Endometrial microvascular endothelial cells (primary cell): ENCODE results near the gene KRTAP12-1. TPM values are rescaled to one million over a fixed set of nuclear protein-coding genes. Genes with fewer than 3 reads are reported as not detected.

Source experiments
- total RNA-seq: library from RNA; depleted of rRNA; stranded (reverse); fragments of >200 nt; gene quantifications from one replicate; pipeline ENCODE4 v1.2.3, GENCODE V29; 2015; ENCODE audit errors: inconsistent ontology term

The KRTAP12-1 gene
- total RNA-seq, 1 donor from 2014 or later: not detected

Other genes with a start within 250 kb of the KRTAP12-1 start
- gene LRRC3, start 226.7 kb downstream of the KRTAP12-1 start, total RNA-seq: 3.9 TPM
- not detected for gene KRTAP10-1, start 142.0 kb downstream of the KRTAP12-1 start, total RNA-seq
- not detected for gene KRTAP10-2, start 130.7 kb downstream of the KRTAP12-1 start, total RNA-seq
- gene KRTAP10-3, start 123.4 kb downstream of the KRTAP12-1 start, total RNA-seq: not detected
- gene KRTAP10-4, start 108.4 kb downstream of the KRTAP12-1 start, total RNA-seq: not detected
- not detected for gene KRTAP10-5, start 101.6 kb downstream of the KRTAP12-1 start, total RNA-seq
- not detected for gene KRTAP10-6, start 89.7 kb downstream of the KRTAP12-1 start, total RNA-seq
- gene KRTAP10-7, start 81.6 kb downstream of the KRTAP12-1 start, total RNA-seq: not detected
- not detected for gene KRTAP10-8, start 70.1 kb downstream of the KRTAP12-1 start, total RNA-seq
- not detected for gene KRTAP10-9, start 55.1 kb downstream of the KRTAP12-1 start, total RNA-seq
- not detected for gene KRTAP10-10, start 44.8 kb downstream of the KRTAP12-1 start, total RNA-seq
- gene KRTAP10-11, start 35.7 kb downstream of the KRTAP12-1 start, total RNA-seq: not detected
- not detected for gene KRTAP12-4, start 27.5 kb downstream of the KRTAP12-1 start, total RNA-seq
- not detected for gene KRTAP12-3, start 24.2 kb downstream of the KRTAP12-1 start, total RNA-seq
- not detected for gene KRTAP12-2, start 15.2 kb downstream of the KRTAP12-1 start, total RNA-seq
- gene KRTAP10-12, start 15.0 kb upstream of the KRTAP12-1 start, total RNA-seq: not detected
- gene TSPEAR, start 29.4 kb upstream of the KRTAP12-1 start, total RNA-seq: not detected
- 102 TPM for gene UBE2G2, start 119.7 kb upstream of the KRTAP12-1 start, total RNA-seq
- gene SUMO3, start 135.9 kb upstream of the KRTAP12-1 start, total RNA-seq: 82.4 TPM
- gene PTTG1IP, start 191.5 kb upstream of the KRTAP12-1 start, total RNA-seq: 494 TPM
- not detected for gene ITGB2, start 238.7 kb upstream of the KRTAP12-1 start, total RNA-seq